Bronchial epithelial cell (primary cell): ENCODE measurements around the gene CACNB2. TPM values are rescaled to one million over a fixed set of nuclear protein-coding genes. Genes with fewer than 3 reads are reported as not detected.
"Not testable (repeated sequence)": the region's sequence is repeated elsewhere in the genome, so short reads cannot be mapped to it uniquely, and the experiment has no call there.

Experiments used
- DNase-seq: peaks from one replicate; pipeline ENCODE4 v3.0.0-alpha.2; 2010; ENCODE audit warnings: low read depth
- FAIRE-seq: peaks from 2 replicates; lab custom pipeline; 2011; peaks lifted over from hg19 to GRCh38; lab: Jason Lieb, UNC
- H3K27me3 ChIP-seq: 2 replicates; pipeline ENCODE4 v1.5.1; 2011; ENCODE audit warnings: low read length; ENCODE audit not compliant: control insufficient read depth, insufficient read depth
- H3K36me3 ChIP-seq: 2 replicates; pipeline ENCODE4 v1.5.1; 2011; ENCODE audit warnings: low read length; ENCODE audit not compliant: control insufficient read depth, insufficient read depth
- H3K4me3 ChIP-seq: 2 replicates; pipeline ENCODE4 v1.5.1; 2011; ENCODE audit warnings: mild to moderate bottlenecking, low read depth, low read length, control low read depth
- total RNA-seq: library from RNA; depleted of rRNA; stranded (reverse); fragments of >200 nt; gene quantifications from 2 replicates; pipeline ENCODE4 v1.2.1, GENCODE V29; 2014
- TF ChIP-seq, protein P1 (sequence below): IDR thresholded peaks from 2 replicates; pipeline ENCODE4 v1.5.1; 2011; ENCODE audit warnings: mild to moderate bottlenecking, moderate library complexity, low read length, control low read depth, inconsistent platforms; ENCODE audit not compliant: insufficient read depth, severe bottlenecking

CACNB2 gene
- total RNA-seq, 1 donor from 2014 or later = not detected

DNA sequence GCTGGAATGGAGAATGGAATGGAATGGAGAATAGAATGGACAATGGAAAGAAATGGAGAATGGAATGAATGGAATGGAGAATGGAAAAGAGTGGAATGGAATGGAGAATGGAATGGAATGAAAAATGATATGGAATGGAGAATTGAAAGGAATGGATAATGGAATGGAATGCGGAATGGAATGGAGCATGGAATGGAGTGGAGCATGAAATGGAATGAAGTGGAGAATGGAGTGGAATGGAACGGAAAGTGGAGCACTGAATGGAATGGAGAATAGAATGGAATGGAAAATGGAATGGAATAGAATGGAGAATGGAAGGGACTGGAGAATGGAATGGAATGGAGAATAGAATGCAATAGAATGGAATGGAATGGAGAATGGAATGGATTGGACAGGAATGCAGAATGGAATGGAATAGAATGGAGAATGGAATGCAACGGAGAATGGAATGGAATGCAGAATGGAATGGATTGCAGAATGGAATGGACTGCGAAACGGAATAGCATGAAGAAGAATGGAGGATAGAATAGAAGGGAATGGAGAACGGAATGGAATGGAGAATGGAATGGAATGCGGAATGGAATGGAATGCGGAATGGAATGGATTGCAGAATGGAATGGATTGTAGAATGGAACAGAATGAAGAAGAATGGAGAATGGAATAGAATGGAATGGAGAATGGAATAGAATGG, 421.8 kb downstream of the CACNB2 start:
- Histone ChIP-seq H3K27me3 (no peaks in the 10 kb centered on the region), H3K4me3 (no peak overlapping the region), H3K36me3 (no peaks in the 10 kb centered on the region)
- no peak for DNase-seq
- TF ChIP-seq, protein P1, sequence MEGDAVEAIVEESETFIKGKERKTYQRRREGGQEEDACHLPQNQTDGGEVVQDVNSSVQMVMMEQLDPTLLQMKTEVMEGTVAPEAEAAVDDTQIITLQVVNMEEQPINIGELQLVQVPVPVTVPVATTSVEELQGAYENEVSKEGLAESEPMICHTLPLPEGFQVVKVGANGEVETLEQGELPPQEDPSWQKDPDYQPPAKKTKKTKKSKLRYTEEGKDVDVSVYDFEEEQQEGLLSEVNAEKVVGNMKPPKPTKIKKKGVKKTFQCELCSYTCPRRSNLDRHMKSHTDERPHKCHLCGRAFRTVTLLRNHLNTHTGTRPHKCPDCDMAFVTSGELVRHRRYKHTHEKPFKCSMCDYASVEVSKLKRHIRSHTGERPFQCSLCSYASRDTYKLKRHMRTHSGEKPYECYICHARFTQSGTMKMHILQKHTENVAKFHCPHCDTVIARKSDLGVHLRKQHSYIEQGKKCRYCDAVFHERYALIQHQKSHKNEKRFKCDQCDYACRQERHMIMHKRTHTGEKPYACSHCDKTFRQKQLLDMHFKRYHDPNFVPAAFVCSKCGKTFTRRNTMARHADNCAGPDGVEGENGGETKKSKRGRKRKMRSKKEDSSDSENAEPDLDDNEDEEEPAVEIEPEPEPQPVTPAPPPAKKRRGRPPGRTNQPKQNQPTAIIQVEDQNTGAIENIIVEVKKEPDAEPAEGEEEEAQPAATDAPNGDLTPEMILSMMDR = no peak
- no peak for FAIRE-seq

DNA sequence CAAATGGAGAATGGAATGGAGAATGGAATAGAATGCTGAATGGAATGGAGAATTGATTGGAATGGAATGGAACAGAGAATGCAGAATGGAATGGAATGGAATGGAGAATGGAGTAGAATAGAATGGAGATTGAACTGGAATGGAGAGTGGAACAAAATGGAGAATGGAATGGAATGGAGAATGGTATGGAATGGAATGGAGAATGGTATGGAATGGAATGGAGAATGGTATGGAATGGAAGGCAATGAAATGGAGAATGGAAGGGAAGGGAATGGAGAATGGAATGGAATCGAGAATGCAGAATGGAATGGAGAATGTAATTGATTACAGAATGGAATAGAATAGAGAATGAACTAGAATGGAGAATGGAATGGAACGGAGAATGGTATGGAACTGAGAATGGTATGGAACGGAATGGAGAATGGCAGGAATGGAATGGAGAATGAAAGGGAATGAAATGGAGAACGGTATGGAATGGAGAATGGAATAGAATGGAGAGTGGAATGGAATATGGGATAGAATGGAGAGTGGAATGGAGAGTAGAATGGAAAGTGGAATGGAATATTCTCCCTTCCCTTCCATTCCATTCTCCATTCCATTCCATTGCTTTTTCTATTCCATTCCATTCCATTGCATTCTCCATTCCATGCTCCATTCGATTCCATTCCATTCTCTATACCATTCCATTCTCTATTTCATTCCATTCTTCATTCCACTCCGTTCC, 422.9 kb downstream of the CACNB2 start:
- Histone ChIP-seq H3K4me3 (no peak overlapping the region), H3K27me3 (no peaks in the 10 kb centered on the region), H3K36me3 (no peaks in the 10 kb centered on the region)
- FAIRE-seq (no peak), DNase-seq (no peak)
- TF ChIP-seq, protein P1 = no peak

DNA sequence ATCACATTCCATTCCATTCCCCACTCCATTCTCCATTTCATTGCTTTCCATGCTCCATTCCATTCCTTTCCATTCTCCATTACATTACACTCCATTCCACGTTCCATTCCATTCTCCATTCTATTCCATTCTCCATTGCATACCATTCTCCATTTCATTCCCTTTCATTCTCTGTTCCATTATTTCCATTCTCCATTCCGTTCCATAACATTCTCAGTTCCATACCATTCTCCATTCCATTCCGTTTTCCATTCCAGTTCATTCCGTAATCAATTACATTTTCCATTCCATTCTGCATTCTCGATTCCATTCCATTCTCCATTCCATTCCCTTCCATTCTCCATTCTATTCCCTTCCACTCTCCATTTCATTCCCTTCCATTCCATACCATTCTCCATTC, 424.8 kb downstream of the CACNB2 start:
- TF ChIP-seq, protein P1 = no peak
- no peak for DNase-seq
- Histone ChIP-seq H3K27me3 (no peaks in the 10 kb centered on the region), H3K4me3 (no peak overlapping the region), H3K36me3 (no peaks in the 10 kb centered on the region)
- no peak for FAIRE-seq

DNA sequence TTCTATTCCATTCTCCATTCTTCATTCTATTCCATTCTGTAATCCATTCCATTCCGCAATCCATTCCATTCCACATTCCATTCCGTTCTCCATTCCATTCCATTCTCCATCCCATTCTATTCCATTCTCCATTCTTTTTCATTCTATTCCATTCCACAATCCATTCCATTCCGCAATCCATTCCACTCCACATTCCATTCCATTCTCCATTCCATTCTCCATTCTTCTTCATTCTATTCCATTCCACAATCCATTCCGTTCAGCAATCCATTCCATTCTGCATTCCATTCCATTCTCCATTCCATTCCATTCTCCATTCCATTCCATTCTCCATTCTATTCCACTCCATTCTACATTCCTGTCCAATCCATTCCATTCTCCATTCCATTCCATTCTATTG, 426.0 kb downstream of the CACNB2 start:
- H3K36me3 ChIP-seq = no peaks in the 10 kb centered on the region
- TF ChIP-seq, protein P1 = no peak
- H3K27me3 ChIP-seq = no peaks in the 10 kb centered on the region
- DNase-seq (no peak), FAIRE-seq (no peak)
- H3K4me3 ChIP-seq = no peak overlapping the region

DNA sequence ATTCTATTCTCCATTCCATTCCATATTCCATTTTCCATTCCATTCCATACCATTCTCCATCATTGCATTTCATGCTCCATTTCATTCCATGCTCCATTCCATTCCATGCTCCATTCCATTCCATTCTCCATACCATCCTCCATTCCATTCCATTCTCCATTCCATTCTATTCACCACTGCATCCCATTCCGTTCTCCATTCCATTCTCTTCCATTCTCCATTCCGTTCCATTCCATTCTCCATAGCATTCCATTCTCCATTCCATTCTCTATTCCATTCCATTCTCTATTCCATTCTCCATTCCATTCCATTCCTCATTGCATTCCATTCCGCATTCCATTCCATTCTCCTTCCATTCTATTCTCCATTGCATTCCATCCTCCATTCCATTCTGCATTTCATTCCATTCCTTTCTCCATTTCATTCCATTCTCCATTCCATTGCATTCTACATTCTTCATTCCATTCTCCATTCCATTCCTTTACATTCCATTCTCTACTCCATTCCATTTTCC, 427.2 kb downstream of the CACNB2 start:
- no peak overlapping the region for H3K4me3 ChIP-seq
- H3K36me3 ChIP-seq = no peaks in the 10 kb centered on the region
- TF ChIP-seq, protein P1 = no peak
- FAIRE-seq (no peak), DNase-seq (no peak)
- H3K27me3 ChIP-seq = no peaks in the 10 kb centered on the region

DNA sequence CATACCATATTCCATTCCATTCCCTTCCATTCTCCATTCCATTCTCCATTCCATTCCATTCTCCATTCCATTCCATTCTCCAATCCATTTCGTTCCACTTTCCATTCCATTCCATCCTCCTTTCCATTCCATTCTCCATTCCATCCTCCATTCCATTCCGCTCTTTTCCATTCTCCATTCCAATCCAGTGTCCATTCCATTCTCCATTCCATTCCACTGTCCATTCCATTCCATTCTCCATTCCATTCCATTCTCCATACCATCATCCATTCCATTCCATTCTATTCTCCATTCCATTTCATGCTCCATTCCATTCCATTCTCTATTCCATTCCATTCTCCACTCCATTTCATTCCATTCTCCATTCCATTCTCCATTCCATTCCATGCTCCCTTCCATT, 430.2 kb downstream of the CACNB2 start:
- H3K4me3 ChIP-seq, FAIRE-seq, H3K27me3 ChIP-seq, DNase-seq, H3K36me3 ChIP-seq: not testable (repeated sequence)
